IPS-18c (cell line): ENCODE measurements around the gene KCNJ4.

Experiments
- H3K4me3 ChIP-seq: 2 replicates; pipeline ENCODE4 v1.7.0; 2013; ENCODE audit warnings: low read depth, mild to moderate bottlenecking, low read length, moderate library complexity; ENCODE audit not compliant: insufficient read depth
- H3K9me3 ChIP-seq: one replicate; pipeline ENCODE4 v1.6.1; 2013; ENCODE audit warnings: mild to moderate bottlenecking, low read length, moderate library complexity; ENCODE audit not compliant: control insufficient read depth, insufficient read depth

KCNJ4 gene

DNA sequence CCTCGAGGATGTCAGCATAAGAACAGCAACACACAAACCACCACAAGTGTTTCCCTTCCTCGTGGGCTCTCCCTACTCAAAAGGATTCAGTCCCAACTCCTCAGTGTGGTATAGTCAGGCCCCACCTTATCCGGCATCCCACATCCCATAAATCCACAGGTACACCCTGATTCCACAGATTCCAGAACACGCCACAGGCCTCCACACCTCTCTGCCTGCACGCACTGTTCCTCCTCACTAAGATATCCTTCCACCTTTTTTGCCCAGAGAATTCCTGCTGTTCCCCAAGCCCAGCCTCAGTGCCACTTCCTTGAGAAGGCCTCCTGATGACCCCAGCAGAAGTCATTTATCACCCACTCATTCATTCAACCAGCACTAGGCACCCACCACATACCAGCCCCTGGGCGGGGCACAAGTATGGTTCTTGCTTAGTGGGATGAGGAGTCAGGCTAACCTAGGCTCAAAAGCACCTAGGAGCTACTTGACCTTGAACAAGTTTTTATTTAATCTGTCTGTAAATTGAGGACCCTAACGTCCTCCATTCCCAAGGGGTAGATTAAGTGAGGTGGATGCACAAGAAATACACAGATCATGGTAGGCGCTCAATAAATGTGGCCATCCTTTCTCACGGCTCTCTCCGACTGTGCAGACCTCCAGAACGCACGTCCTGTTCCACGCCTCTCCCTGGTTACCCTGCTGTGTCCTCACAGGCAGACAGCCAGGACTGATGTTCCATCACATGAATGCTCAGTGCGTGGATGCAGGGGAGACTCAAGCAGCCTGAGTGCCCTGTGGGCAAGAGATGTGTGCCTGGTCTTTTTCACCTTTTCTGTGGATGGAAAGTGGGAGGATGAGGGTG is 2.1 kb upstream of the KCNJ4 start:
- no peak overlapping the region for H3K4me3 ChIP-seq
- no peaks in the 10 kb centered on the region for H3K9me3 ChIP-seq

DNA sequence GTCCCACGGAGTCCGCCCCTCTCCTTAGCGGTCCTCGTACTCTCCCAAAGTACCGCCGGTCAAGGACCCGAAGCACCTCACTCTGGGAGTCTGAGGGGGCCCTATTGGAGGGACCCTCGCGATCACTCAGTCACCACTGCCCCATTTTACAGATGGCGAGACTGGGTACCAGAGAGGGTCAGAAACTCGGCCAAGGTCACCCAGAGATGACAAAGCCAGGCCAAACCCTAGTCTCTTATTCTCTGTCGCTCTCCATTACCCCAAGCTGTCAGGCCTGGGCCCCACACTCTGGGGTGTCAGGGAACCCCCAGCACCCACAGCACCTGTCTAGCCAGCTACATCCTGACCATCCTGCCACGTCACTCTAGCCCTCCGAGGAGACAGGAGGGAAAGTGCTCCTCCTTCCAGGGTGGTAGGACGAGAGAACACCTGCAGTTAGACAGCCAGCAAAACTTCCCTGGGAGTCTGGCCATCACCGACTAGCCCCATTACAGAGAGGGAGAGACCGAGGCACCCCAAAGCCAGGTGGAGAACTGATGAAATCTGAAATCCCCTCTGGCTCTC is 1.4 kb upstream of the KCNJ4 start:
- H3K4me3 ChIP-seq = peak overlapping the region; percentile 61; the same call in 1 of the 2 replicates
- H3K9me3 ChIP-seq = no peaks in the 10 kb centered on the region

DNA sequence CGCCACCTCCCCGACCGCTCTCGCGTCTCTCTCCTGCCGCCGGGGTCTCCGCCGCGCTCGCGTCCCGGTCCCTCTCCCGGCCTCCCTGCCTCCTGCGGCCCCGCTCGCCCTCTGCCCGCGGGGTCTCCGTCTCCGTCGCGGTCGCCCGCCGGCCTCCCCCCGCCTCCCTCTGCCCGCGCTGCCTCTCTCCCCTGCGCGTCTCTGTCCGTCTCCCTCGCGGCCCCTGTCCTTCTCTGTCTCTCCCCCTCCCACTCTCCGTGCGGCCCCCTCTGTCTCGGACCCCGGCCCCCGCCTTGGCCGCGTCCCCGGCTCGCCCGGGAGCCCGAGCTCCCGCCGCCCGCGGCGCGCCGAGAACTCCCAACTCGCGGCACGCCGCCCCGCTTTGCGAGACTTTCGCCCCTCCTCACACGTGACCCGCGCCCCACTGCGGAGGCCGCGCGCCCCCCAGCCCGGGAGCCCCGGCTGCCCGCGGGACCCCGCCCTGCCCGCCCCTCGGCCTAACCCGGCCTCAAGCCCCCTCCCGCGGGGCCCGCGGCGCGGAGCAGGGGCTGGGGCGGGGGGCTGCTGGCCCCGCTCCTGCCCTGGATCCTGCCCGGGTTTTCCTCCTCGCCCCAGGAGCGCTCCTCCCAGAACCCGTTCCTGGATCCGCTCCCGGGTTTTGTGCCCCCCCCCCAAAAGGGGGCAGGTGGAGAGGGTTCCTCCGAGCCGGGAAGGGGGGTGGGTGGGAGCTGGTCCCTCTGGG is 702 bp upstream of the KCNJ4 start:
- H3K4me3 ChIP-seq = peak overlapping the region; percentile 61; the same call in 1 of the 2 replicates

DNA sequence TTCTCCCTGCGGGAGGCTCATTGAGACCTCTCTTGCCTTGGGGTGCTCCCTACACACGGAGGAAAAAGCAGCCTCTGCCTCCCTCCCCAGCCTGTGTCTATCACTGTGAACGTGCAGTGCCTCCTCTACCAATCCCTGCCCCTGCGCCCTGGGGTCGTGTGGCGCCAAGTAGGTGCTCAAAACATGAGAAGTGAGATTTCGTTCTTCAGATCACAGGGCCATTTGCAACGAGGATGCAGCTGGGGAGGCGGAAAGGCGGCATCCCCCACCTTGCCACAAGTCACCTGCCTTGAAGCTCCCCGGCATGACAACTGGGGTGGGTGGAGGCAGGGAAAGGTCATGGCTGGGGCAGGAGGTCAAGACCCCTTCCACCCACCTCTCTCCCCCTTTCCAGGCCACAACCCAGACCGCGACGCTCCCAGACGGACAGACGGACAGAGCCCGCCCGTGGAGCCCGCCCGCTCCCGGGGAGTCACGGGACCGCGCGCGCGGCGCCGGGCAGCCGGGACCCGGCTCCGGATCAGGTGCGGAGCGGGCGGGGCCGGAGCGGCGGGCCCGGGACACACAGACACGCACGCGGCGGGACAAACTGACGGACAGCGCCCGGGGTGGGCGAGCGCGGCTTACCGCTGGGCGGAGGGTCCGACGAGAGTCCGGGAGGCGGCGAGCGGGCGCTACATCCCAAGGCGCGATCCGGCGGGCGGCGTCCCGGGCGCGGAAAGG is 485 bp downstream of the KCNJ4 start:
- Histone ChIP-seq H3K9me3 (no peaks in the 10 kb centered on the region), H3K4me3 (peak overlapping the region; percentile 44)

More for the DNA sequence above, 702 bp upstream of the KCNJ4 start:
- no peaks in the 10 kb centered on the region for H3K9me3 ChIP-seq

DNA sequence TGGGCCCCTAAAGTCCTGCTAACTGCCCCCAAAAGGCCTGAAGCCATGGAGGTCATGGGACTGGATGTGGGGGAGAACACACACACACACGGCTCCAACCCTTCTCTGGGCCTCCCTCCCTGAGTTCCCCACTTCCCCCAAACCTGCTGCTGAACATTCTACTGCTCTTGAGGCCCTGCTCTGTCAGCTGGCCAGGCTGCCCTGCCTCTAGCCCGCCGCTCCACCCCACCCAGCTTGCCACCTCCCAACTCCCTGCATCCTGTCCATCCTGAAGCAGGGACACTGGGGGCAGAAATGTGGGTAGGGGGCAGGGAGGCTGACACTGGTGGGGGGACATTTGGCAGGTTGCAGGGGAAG is 1.0 kb downstream of the KCNJ4 start:
- no peaks in the 10 kb centered on the region for H3K9me3 ChIP-seq
- peak overlapping the region; percentile 44 for H3K4me3 ChIP-seq

DNA sequence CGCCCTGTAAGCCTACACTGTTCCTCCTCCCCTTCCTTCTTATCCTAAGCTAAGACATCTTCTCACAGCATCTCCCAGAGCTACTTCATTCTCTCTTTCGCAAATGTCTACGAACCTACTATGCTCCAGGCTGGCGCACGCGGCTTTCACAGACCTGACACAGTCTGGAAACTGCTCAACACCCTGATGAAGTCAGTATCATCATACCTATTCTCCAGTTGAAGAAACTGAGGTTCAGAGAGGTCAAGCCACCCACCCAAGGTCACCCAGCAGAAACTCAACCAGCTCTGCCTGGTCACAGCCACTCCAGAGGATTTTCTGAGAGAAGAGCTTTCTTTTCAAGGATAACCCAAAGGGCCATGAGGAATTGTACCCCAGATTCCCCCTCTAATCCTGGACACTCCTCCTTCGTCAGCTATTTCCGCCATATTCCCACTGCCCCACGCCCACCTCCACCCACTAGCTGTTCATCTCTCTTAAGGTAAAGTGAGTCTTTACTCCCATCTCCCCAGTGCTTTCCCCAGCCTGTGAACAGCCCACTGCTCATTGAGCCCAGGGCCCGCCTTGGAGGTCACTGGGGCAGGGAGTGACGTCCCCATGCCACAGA is 1.8 kb downstream of the KCNJ4 start:
- Histone ChIP-seq H3K4me3 (no peak overlapping the region), H3K9me3 (no peaks in the 10 kb centered on the region)

DNA sequence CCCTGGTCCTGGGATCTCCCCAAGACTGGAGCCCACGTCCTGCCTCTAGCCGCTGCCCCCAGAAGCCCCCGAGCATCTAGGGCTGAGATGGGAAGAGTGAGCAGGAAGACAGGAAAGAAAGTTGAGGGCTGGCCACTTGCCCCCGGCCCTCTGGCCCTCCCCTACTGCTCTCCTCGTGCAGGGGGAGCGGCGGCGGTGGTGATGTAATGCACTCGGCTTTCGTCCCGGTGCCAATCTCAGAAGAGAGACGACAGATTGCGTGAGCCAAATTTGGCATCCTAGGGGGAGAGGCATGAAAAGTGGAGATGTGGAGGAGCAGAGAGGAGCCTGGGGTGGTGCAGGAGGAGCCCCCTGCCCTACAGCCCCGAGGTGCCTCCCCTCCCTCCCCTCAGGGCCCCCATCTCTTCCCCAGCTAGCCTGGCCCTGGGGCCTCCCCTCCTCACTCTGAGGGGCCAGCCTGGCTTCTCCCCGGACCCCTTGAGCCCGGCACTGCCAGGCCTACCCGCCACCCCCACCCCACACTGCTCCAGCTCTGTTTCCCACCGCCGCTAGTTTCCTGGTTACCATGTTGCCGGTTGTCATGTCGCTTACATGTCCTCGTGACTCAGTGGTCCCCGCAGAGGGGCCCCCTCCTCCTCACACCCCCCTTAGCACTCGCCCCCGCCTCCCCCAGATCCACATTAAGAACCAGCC is 2.5 kb downstream of the KCNJ4 start:
- Histone ChIP-seq H3K4me3 (no peak overlapping the region), H3K9me3 (no peaks in the 10 kb centered on the region)

DNA sequence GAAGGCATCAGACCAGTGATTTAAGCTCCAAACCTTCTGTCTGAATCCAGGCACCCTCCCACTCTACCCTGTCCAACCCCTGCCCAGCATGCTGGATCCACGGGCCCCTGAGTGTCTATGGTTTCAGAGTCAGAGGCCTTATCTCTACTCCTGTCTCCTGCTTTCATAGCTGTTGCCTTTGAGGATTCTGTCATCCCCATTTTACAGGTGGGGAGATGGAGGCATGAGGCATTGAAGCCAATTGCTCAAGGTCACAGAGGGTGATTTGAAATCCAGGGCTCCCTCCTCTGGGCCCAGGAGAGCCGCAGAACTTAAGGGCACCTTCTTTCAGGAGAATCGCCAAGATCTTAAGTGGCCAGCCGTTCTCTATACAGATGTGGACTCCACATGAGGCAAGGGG is 3.1 kb downstream of the KCNJ4 start:
- no peaks in the 10 kb centered on the region for H3K9me3 ChIP-seq
- no peak overlapping the region for H3K4me3 ChIP-seq

DNA sequence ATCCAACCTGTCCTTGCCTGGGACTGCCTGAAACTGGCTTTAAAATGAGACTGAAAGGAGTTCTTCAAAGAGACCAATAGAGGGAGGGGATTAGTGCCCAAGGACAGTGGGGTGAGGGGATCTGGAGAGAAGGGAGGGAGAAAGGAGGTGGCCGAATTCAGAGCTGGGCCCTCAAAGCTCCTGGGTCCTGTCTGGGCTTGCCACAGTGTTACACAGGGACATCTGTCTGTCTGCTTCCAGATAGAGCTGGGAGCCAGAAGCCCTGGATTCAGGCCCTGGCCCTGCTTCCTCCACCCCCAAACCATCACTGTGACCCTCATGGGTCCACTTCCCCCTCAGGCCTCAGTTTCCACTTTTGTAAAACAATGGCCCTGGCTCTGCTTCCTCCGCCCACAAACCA is 3.6 kb downstream of the KCNJ4 start:
- Histone ChIP-seq H3K4me3 (no peak overlapping the region), H3K9me3 (no peaks in the 10 kb centered on the region)

DNA sequence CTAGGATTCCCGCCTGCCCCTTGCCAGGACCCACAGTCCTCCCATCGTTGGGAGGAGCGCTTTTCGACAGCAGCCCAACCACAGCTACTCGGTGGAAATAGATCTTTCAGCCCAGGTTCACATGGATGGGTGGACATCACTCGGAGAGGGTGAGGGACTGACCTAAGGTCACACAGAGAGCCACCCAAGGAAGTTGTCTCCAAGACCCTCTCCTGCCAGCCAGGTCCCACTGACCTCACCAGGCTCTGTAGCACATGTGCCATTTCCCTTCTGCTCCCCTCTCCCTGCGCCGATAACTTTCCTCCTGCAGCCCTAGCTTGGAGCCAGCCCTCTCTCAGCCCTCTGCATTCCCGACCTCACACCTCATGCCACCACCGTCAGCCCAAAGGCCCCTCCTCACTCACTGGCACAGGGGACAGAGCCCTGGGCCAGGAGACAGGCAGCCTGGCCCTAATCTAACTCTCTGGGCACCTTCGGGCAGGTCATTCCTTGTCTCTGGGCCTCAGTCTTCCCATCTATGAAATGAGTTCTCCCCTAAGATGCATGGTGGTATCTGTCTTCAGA is 4.7 kb downstream of the KCNJ4 start:
- Histone ChIP-seq H3K4me3 (no peak overlapping the region), H3K9me3 (no peaks in the 10 kb centered on the region)

DNA sequence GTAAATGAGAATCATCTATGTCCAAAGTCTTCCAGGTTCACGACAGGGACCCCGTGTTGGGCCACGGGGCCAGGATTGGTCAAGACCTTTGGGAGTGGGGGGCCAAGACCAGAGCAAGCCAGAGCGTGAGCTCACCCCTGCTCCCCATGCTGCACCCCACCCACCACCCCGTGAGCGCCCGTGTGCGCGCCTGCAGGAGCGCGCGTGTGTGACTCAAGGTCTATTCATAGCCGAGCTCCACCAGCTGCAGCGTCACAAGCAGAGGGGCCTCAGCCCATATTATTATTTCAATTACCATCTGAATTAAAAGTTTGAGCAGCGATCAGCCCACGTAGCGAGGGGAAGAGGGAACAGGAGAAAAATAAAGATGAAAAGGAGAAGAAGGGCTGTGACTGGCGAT is 5.2 kb downstream of the KCNJ4 start:
- Histone ChIP-seq H3K9me3 (no peaks in the 10 kb centered on the region), H3K4me3 (no peak overlapping the region)

DNA sequence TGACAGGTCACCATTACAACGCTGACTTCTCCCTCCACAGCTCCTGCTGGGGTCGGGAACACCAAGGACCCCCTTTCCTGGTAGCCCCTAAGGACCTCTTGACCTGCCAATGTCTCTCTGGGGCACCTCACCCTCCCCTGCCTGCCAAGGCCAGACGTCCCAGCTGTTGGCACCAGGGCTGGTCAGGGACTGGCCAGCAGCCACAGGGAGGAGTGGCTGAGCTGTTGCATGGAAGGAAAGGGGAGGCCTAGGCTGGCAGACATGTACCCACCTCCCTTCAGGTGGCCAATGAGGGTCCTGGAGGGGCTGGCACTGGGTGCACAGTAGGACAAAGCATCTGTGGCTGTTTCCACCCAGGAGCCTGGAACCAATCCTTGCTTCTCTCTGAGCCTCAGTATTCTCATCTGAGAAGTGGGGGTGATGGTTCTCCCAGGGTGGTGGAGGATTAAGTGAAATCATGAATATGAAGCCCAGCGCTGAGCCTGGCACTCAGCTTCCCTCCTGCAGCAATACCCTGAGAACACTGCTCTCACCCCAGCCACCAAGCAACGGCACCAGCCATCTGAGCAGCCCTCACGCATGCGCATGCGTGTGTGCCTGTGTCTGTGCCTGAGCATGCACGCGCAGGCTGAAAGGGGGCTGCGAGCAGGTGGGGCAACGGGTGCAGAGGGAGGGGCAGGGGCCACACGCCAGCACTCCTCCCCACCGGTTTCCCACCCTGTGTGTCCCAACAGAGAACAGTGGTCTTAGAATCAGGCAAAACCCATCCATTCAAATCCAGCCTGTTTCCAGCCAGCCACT is 5.9 kb downstream of the KCNJ4 start:
- no peak overlapping the region for H3K4me3 ChIP-seq

DNA sequence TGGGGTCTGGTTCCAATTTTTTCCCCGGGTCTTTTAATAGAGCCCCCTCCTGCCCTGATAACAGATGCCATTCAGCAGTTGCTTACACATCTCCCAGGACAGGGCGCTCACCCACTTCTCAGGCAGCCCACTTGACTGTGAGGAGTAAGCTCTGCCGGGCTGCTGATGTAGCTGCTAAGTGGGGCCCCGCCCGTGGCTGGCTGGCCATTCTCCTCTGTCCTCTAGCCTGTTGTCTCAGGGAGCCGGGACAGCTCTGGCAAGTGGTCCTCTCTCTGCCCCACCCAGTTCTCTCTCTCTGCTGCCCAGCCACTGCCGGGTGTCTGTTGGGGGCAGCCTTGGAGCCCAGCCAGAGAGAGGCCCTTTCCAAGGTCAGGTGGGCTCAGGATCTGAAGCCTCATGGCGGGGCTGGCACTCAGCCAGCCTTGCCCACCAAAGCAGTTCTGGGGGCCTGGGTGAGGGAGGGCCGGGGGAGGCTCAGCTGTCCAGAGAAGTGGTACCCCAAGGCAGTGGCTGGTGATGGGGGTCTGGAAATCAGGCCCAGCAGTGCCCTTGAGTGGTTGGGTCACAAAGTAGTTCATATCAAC is 8.9 kb downstream of the KCNJ4 start:
- Histone ChIP-seq H3K4me3 (no peak overlapping the region), H3K9me3 (peaks cover 2% of the 10 kb centered on the region)

More for the DNA sequence above, 5.9 kb downstream of the KCNJ4 start:
- H3K9me3 ChIP-seq = no peaks in the 10 kb centered on the region

DNA sequence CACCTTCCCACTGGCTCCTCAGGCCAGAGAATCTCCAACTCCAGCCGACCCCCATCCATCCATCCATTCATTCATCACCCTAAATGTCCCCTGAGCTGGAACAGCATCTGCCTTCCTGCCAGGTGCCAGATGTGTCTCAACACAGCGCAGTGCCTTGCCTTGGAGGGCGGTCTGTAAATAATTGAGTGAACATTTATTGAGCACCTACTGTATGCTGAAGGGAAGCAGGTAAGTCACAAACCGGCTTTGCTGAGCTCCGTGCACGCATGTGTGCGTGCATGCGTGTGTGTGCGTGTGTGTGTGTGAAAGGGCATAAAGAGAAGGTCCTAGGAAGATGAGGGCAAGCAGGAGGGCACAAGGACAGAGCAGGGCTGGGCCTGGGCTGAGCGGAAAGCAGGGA is 10.2 kb downstream of the KCNJ4 start:
- H3K9me3 ChIP-seq = peaks cover 2% of the 10 kb centered on the region

More for the DNA sequence above, 10.2 kb downstream of the KCNJ4 start:
- no peak overlapping the region for H3K4me3 ChIP-seq
